Sigmoid colon (tissue), 4 donors: ENCODE results near the gene SGCB.

Experiments
- EP300 ChIP-seq, 4 donors: sonication (generic); formaldehyde crosslinking; IDR thresholded peaks; one replicate each; pipeline ENCODE4 v1.6.1; 2017; ENCODE audit warnings: antibody characterized with exemption in 4 of 4
- POLR2A ChIP-seq, 2 donors: fragments of 450-650 bp; IDR thresholded peaks; one replicate each; pipeline ENCODE4 v1.6.1; 2016; ENCODE audit warnings: antibody characterized with exemption in 2 of 2, mild to moderate bottlenecking in 2 of 2, moderate library complexity in 2 of 2
- TF ChIP-seq, protein P1 (sequence below), 4 experiments: fragments of 450-650 bp in 3 of 4; fragments of 200-600 bp in 1 of 4; IDR thresholded peaks; one replicate each; pipeline ENCODE4 v1.5.1; 2016 to 2019; ENCODE audit warnings: antibody characterized with exemption in 4 of 4, mild to moderate bottlenecking in 3 of 4, moderate library complexity in 2 of 4

DNA sequence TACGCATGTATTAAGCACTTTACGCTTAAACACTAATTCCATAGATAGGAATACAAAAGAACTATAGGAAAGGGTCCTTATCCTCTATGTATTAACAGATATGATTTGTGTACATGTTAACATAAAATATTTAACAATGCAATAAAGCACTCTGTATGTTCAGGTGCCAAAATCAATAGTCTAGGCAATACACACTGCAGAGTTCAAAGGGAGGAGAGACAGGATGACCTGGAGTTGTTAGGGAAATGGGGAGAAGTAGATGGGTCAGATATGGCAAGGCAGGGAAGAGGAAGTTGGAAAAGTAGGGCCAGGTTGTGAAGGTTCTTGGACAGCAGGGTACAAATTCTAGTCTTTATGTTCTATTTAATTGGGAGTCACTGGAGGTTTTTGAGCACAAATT lies 2.9 kb downstream of the SGCB start:
- TF ChIP-seq, protein P1, sequence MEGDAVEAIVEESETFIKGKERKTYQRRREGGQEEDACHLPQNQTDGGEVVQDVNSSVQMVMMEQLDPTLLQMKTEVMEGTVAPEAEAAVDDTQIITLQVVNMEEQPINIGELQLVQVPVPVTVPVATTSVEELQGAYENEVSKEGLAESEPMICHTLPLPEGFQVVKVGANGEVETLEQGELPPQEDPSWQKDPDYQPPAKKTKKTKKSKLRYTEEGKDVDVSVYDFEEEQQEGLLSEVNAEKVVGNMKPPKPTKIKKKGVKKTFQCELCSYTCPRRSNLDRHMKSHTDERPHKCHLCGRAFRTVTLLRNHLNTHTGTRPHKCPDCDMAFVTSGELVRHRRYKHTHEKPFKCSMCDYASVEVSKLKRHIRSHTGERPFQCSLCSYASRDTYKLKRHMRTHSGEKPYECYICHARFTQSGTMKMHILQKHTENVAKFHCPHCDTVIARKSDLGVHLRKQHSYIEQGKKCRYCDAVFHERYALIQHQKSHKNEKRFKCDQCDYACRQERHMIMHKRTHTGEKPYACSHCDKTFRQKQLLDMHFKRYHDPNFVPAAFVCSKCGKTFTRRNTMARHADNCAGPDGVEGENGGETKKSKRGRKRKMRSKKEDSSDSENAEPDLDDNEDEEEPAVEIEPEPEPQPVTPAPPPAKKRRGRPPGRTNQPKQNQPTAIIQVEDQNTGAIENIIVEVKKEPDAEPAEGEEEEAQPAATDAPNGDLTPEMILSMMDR (IDR thresholded peaks at IDR 0.05) = no peak
- TF ChIP-seq POLR2A (IDR thresholded peaks at IDR 0.05) = no peak
- TF ChIP-seq EP300 (IDR thresholded peaks at IDR 0.05) = no peak
